ENCODE measurements around the gene CREB3L4.
A peak's percentile ranks its signal among the peaks of the same experiment; 100 is the strongest.
"Not testable (repeated sequence)": the region's sequence is repeated elsewhere in the genome, so short reads cannot be mapped to it uniquely, and the experiment has no call there.

Gene CREB3L4

DNA sequence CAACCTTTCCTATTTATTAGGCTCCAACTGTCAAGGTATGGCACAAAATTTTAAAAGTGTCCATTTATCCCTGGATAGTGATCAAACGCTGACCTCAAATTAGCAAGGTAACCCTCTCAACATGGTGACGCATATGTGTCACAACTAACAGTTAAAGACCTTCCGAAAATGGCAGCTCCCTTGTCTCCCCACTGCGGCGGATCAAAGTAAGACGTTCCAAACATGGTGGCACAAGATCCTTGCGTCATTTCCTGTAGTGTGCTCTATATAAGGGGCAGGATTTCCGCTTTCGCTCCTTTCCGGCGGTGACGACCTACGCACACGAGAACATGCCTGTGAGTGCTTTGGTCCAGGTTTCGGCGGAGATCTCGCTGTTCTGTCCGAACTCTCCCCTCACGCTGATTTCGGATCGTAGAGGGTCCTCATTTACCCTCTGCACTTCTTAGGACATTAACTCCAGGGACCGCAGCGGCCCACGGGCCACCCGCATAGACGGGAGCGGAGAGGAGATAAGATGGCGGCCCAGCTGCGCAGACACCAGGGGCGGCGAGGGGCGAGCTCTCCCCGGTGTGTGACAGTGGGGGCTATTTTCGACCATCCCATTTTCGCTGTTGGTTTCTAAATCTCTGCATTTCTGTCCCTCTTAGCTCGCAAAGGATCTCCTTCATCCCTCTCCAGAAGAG, 22.9 kb downstream of the CREB3L4 start, which contains the start of gene RPS27:
RPS27 (plus strand) TSS at position 295 of the 683 bp plus-strand sequence; CDS start at position 330, 35 bp downstream.
- DNase-seq = peak; percentile 92

DNA sequence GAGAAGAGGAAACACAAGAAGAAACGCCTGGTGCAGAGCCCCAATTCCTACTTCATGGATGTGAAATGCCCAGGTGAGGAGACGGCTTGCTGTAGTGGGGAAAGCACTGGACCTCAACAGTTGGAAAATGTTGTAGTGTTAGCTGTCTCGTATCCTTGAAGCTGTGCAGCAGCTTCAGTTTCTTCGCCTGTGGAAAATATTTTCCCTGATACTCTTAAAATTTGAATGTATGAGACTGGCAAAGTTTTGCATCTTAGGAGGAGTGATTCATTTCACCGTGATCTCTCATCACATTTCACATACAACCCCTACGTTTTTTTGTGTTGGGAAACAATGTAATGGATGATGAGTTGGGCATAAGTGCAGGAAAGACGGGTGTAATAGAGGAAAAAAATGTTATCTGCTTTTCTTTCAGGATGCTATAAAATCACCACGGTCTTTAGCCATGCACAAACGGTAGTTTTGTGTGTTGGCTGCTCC, 23.5 kb downstream of the CREB3L4 start:
- no peak for DNase-seq

DNA sequence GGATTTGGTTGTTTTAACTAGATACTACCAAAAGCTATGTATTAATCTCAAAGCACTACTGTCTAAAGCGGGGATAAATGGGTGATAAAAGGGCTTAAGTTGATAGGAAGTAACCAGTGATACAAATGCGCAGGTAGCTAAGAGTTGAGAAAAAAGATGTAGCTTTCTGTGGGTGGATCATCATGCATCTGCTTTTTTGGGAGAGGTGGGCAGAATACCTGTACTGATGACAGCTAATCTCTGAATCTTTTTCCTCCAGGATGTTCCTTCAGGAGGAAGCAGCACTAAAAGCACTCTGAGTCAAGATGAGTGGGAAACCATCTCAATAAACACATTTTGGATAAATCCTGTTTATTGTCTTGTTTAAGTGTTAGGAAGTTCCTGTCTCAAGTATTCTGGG, 24.1 kb downstream of the CREB3L4 start:
- DNase-seq = no peak

DNA sequence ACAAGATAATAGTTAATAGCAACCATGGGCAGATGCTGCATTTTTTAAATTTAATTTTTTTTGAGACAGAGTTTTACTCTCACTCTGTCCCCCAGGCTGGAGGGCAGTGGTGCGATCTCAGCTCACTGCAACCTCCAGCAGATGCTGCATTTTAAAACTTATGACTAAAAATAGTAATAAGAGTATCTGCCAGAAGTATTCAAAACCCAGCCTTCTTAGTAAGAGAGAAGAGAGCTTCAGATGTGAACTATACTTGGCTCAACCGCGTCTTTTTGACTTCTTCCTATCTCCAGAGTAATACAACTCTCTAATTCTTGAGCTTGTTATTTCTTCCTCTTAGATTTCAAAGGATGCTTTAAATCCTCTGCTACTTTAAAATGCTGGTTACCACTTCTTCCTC, 27.5 kb downstream of the CREB3L4 start:
- no peak for DNase-seq

DNA sequence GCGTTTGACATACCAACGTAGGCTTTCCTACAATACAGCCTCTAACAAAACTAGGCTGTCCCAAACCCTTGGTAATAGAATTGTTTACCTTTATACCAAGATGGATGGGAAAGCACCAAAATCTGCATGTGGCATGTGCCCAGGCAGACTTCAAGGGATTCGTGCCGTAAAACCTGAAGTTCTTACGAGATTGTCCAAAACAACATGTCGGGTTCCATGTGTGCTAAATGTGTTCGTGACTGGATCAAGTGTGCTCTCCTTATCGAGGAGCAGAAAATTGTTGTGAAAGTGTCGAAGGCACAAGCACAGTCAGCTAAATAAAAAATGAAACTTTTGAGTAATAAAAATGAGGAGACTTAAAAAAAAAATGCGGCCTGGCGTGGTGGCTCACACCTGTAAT, 27.9 kb downstream of the CREB3L4 start:
- DNase-seq = no peak

DNA sequence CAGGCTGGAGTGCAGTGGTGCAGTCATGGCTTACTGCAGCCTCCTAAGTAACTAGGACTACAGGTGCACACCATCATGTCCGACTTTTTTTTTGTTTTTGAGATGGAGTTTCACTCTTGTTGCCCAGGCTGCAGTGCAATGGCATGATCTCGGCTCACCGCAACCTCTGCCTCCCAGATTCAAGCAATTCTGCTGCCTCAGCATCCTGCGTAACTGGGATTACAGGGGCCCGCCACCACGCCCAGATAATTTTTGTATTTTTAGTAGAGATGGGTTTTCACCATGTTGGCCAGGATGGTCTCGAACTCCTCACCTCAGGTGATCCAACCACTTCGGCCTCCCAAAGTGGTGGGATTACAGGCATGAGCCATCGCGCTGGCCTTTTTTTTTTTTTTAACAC, 29.2 kb downstream of the CREB3L4 start:
- DNase-seq = not testable (repeated sequence)

DNA sequence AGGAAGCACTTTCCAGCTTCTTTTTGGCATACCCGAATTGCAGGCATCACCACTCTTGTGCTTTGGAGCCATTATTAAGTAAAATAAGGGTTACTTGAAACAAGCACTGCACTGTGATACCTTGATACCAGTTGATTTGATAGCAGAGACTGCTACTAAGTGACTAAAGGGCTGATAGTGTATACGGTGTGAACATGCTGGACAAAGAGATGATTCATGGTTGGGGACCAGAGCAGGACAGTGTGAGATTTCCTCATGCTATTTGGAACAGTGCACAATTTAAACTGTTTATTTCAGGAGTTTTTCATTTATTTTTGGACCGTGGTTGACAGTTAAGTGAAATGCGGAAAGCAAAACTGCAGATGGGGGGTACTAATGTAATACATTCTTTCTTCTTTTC, 32.7 kb downstream of the CREB3L4 start:
- DNase-seq = no peak

DNA sequence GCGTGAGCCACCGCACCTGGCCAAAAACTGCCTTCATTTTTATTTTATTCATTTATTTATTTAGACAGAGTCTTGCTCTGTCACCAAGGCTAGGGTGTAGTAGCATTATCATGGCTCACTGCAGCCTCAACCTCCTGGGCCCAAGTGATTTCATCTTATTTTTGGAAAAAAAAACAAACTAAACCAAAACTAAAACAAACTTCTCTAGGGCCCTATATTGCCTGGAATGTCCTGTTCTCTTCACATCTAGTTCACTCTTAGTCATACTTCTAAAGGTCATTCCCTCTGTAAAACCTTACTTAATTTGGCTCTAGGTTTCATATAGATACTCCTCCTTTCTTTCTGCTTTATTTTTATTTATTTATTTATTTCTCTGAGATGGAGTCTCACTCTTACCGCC, 38.4 kb downstream of the CREB3L4 start:
- no peak for DNase-seq

DNA sequence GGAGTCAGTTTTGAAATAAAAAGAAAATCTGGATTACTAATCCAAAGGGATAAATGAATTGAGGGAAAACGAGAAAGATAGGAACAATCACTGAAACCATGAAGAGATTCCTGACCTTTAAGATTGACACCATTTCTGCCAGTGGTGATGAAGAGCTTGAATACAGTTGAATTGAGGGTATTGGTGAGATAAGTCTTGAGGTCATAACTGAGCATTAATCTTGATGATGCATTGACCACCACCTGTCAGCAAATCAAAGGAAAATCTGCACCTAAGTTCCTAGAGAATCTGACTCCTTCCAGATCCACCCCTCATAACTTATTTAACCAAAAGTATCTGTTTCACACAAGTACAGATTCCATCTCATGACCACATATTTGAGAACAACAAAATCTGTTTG, 44.4 kb downstream of the CREB3L4 start:
- DNase-seq = no peak

DNA sequence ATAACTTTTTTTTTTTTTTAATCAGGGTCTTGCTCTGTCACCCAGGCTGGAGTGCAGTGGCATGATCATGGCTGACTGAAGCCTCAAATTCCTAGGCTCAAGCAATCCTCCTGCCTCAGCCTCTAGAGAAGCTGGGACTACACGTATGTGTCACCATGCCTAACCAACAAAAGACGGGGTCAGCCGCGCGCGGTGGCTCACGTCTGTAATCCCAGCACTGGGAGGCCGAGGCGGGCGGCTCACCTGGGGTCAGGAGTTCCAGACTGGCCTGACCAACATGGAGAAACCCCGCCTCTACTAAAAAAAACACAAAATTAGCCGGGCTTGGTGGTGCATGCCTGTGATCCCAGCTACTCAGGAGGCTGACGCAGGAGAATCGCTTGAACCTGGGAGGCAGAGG, 44.8 kb downstream of the CREB3L4 start:
- not testable (repeated sequence) for DNase-seq

DNA sequence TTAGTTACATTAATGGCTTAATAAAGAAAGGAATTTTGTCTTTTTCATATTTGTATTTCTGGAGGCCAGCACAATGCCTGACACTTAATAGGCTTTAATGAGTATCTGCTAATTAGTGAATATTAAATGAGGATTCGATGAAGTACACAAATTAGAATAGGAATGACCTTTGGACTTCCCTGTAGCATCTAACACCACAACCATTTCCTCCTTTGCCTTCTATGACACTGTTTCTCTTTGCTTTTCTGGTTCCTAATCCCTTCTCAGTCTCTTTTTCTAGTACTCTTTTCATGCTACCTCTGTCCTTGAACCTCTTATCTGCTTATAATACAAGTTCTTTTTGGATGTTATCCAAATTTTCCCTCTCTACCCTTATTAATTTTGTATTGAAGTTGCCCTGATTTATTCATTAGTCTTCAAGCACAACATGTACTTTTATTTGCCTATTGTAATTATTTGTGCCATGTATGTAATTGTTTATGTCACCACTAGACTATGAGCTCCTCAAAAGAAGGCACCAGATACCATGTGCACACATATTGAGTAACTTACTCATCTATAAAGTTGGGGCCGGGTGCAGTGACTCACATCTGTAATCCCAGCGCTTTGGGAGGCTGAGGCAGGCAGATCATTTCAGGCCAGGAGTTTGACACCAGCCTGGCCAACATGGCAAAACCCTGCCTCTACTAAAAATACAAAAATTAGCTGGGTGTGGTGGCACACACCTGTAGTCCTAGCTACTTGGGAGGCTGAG, 46.6 kb downstream of the CREB3L4 start:
- DNase-seq = no peak

DNA sequence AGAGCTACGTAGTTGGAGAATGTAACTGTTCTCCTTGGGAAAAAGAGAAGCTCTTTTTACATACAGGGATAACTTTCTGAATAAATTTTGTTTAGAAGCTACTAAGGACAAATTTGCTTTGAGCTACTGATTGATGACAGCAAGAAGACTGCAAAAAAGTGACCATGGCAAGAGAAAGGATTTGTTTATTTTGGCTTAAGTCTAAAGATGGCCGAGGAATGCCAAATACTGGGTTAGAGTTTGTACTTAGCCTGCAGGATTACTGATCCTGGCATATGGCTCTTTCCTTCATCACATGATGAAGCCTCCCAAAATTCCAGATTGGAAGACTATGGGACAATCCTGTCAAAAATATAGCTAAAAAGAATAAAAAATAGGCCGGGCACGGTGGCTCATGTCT, 51.6 kb downstream of the CREB3L4 start:
- no peak for DNase-seq

DNA sequence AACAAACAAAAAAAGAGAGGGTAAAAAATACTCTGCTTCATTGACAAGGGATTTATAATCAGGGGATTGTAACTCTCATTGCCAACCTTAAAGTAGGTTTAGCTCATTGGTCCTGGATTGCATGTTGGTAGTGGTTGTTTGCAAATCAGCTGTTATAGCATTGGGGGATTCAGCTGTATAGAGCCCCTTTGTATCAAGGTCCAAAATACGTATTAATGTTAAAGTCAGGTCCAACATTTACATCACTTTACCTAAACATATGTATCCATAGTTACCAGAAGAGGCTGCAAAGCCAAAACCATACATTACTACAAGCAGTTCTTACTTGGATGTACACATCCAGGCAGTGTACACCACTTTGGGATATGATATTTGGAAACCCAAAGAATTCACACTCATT, 52.2 kb downstream of the CREB3L4 start:
- no peak for DNase-seq
